A673 (cell line): ENCODE measurements around the gene CAD.

Source experiments
- EZH2 ChIP-seq: fragments of 200-600 bp; sonication (generic); IDR thresholded peaks from 2 replicates; pipeline ENCODE4 v1.6.1; 2017; ENCODE audit warnings: borderline replicate concordance, low read depth, mild to moderate bottlenecking, mixed read lengths, antibody characterized with exemption, low read length; ENCODE audit not compliant: poor library complexity, severe bottlenecking
- TF ChIP-seq, protein P1 (sequence below): fragments of 300-800, 200-600 bp; sonication (generic); conservative IDR thresholded peaks from 2 replicates; pipeline ENCODE4 v1.5.1; 2017; ENCODE audit warnings: low read depth, mild to moderate bottlenecking, antibody characterized with exemption, low read length, moderate library complexity, mixed read lengths

DNA sequence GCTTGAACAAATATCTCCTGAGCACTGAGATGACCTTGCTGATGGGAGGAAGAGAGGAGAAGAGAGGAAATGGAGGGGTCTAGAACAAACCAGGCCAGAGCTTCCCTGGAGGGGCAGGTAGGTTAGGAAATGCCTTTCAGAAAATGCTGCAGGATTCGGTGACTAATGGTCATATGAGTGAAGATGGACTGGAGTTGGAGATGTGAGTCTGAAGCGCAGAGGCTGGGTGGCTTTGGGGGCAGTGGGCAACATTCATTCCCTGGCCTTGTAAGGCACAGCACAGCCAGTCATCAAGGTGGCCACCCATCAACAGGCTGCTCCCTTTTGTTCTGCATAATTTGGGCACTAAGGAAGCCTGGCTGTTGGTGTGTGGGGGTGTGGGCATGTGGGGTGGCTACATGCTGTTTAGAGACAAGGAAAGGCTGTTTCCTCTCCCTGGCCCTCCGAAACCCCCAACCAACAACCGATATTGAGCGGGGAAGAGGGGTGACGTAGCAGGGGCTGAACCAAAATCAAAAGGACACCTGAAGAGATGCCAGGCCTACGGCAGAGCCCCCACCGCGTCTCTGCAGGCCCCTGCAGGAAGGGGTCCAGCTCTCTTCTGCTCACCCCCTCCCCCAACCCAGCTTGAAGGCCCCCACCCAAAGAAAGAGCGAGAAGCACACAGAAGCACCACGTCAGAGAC lies 44.2 kb downstream of the CAD start:
- TF ChIP-seq, protein P1, sequence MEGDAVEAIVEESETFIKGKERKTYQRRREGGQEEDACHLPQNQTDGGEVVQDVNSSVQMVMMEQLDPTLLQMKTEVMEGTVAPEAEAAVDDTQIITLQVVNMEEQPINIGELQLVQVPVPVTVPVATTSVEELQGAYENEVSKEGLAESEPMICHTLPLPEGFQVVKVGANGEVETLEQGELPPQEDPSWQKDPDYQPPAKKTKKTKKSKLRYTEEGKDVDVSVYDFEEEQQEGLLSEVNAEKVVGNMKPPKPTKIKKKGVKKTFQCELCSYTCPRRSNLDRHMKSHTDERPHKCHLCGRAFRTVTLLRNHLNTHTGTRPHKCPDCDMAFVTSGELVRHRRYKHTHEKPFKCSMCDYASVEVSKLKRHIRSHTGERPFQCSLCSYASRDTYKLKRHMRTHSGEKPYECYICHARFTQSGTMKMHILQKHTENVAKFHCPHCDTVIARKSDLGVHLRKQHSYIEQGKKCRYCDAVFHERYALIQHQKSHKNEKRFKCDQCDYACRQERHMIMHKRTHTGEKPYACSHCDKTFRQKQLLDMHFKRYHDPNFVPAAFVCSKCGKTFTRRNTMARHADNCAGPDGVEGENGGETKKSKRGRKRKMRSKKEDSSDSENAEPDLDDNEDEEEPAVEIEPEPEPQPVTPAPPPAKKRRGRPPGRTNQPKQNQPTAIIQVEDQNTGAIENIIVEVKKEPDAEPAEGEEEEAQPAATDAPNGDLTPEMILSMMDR = no peak
- no peak for TF ChIP-seq EZH2
